ENCODE data around the gene ADRA2C.

Gene ADRA2C

DNA sequence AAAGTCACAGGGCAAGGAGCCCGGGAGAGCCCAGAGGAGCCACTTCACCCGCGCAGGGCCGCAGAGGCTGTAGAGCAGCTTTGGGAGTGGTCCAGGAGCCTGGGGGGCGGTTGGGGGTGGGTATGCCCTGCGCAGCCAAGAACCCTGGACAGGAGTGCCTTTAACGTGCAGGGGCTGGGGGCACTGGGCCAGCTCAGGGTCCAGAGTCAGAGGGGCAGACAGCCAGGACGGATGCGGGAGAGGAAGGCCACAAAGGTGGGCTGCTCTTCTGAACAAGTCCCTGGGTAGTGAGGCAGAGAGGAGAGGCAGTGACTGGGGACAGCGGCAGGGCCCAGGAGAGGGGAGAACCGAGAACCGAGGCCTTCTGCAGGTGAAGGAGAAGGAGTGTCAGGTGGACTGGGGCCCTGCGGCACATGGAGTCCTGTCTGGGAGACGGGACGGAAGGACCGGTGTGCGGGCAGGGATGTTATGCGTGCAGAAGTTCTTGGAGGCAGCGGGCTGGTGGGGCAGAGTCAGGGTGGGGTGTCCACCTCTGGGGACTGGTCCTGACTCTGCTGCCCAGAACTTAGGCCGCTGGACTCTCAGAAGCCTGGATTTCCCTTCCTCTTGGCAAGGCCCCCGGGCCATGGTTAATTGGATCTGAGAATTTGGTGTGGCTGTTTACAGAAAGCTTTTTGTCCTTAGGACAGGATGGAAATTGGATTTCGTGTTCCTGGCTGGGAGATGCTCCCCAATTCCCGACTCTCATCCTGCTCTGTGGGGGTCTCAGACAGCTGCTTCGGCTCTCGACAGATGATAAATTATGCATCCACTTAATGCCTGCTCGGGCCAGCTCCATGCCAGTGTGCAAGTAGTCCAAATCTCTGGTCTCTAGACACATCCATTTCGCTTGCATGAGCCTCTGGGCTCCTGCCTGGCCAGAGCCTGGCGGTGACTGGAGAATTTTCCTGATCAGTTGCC lies 31.9 kb downstream of the ADRA2C start:
- no peak for DNase-seq

DNA sequence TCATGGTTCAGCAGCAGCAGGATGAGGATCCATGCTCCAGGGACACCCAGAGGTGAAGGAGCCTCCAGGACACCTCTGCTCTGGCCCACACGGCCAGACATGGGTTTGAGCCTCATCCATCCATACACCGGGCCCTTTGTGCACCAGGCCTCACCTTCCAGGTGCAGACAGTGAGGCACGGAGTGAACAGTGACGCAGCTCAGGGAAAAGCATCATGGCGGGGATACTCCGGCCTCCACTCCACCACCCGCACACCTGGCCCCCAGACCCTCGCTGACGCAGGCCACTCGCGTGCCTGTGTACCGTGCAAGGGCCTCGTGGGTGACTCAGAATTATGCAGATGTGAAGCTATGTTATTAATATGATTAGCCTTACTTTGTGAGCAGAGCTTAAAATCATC lies 33.3 kb downstream of the ADRA2C start:
- no peak for DNase-seq

DNA sequence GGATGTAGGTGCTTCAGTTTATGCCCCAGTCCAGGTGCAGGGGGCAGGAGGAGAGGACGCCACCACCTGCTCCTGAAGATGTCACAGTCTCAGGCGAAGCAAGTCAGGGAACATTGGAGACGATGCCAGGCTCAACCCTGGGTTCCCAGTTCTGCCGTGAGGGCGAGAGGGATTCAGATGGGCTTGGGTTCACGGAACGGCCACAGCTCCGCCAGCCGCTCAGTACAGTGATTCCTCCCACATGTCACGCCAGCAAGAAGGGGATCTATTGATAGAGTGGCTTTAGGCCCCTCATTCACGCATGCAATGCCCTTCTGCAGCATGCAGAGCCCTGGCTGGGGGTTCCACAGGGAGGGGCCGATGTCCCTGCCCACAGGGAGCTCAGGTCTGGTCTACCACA lies 34.2 kb downstream of the ADRA2C start:
- DNase-seq = no peak

DNA sequence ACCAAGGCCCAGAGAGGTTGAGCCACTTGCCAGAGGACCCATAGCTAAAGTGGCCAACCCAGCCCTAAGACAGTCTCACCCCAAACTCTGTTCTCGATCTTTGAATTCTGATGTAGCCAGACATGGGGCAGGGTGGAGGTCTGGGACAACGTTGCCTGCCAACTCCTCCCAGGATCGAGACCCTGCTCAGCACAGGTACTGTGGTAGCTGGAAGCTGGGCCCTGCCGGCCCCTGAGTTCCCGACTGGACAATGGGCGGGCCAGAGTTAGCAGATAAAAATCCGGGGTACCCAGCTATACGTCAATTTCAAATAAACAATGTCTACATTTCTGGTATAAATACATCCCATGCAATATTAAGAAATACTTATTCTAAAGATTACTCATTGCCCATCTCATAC lies 35.3 kb downstream of the ADRA2C start:
- no peak for DNase-seq

DNA sequence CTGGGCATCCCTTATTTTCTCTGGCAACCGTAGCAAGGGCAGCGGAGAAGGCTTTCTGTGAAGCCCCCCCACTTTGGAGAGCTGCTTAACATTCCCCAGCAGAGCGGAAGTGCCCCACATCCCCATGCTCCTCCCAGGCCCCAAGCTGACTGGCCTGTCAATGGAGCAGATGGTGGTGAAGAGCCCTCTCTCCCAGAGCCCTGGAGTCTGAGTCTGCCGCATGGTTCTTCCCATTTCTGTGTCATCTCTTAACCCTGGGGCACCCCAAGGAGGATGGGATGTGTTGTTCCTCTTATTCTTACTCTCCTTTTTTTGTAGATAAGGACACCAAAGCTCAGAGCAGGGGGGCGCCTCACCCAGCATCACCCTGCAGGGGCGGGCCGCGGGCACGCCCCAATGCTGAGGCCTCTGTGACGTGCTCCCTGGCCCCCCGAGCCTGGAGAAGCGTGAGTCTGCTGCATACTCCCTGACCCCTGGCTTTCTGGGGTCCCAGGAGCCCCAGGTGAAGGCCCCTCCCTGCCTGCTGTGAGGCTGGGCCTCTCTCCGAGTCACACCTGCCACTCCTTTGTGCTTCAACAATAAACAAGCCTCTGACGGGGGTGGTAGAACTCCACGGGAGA lies 35.9 kb downstream of the ADRA2C start:
- no peak for DNase-seq

DNA sequence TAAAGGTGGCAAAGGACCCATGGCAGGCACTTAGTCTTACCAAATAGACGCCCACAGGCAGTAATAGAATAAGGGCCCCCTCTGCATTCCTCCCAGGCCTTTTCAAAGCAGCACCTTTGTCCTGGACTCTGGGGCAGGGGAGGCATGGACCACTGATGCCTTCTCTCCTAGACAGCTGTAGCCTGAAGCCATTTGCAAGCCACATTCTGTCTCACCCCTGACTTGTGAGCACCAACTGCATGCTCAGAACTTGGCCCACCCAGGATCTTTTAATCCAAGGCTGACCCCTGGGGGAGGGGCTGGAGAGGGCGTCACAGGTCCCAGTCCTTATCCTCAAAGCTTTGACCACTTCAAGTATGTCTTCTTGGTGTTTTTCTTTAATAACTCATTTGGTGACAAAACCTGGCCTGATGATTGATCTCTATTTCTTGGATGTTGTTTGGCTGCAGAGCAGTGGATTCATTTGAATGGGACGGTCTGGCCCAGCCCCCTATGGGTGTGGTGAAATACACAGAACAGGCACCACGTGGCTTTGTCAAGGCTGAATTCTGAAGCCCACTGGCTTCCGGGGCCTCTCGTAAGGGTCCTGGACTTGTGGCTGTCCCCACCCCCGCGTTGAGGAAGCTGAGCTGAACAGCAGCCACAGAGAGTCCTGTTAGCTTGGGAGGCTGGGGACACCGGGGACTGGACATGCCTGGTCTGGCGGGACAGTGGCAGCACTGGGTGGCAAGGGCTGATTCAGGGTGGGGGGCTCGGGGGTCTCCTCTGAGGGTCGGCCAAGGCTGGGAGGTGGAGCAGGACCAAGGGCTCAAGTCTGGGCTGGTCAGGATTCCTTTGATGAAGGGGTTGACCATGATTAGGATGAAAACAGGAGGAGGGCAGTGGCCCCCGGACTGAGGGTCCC lies 36.6 kb downstream of the ADRA2C start:
- no peak for DNase-seq

DNA sequence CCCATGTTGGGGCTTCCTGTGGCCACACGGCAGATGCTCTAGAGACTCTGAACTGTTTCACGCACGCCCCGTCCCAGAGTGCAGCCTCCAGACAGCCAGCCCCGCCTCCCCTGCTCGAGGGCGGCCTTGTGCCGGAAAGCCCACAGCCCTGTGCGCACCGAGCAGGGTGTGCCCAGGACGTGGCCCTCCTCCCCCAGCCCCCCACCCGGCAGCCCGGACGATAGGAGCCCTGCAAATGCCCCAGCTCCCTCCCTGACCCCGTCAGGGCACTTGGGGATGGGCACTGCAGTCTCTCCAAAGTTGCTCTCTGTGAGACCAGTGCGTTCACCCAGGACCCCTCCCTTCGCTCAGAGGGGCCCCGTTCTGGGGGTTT lies 37.3 kb downstream of the ADRA2C start:
- DNase-seq = no peak

DNA sequence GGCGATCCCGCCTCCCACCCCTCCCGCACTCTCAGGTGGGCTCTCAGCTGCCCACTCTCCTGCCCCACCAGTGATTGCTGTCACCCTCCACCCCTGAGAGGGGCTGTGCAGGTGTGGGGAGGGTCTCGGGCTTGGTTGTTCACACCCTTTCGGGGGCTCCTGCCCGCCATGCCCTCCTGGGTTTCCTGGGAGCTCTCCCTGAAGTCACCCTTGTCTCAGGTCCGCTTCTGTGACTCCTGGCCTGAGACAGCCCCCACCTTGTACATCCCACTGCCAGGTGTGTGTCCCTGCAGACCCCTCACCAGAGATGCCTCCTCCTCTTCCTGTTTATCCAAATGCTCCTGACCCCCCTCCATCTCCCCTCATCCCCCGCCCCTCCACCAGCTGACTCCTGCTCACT lies 37.8 kb downstream of the ADRA2C start:
- DNase-seq = no peak

DNA sequence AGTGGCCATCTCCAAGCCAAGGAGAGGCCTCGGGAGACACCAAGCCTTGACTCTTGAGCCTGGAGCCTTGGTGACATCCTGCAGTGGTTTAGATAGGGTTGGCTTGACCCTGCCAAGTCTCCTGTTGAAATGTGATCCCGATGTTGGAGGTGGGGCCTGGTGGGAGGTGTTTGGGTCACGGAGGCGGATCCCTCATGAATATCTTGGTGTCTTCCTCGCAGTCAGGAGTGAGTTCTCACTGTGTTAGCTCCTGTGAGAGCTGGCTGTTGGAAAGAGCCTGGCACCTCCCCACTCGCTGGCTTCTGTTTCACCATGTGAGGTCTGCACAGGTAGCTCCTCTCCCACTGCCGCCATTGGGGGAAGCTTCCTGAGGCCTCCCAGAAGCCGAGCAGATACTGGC lies 38.8 kb downstream of the ADRA2C start:
- no peak for DNase-seq

DNA sequence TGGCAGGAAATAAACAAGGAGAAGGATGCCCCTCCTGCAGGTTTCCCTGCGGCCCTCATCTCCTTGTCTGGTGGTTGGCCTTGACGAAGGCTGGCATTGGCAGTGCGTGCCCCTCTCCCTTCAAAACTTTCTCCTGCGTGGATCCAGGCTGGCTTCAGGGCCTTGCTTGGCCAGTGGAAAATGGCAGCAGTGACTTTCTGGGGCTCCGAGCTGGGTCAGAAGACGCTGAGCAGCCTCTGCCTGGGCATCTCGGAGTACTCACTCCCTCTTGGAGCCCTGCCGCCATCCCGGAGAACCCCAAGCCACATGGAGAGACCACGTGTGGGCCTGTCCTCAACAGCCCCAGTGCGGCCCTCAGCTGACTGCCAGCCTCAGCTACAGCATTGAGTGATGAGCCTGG lies 39.5 kb downstream of the ADRA2C start:
- no peak for DNase-seq

DNA sequence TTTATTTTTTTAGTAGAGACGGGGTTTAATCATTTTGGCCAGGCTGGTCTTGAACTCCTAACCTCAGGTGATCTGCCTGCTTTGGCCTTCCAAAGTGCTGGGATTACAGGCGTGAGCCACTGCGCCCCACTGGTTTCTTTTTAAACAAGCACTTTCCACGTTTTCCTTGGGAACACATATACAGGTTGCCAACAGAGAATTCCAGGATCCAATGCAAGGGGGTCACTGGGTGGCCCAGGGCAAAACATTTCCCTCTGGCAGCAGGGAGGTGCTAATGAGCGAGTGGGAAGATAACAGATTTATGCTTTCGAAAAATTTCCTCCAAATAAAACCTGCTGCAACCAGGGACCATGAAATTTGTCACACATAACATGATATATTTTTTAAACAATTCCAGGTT lies 41.1 kb downstream of the ADRA2C start:
- DNase-seq = no peak

DNA sequence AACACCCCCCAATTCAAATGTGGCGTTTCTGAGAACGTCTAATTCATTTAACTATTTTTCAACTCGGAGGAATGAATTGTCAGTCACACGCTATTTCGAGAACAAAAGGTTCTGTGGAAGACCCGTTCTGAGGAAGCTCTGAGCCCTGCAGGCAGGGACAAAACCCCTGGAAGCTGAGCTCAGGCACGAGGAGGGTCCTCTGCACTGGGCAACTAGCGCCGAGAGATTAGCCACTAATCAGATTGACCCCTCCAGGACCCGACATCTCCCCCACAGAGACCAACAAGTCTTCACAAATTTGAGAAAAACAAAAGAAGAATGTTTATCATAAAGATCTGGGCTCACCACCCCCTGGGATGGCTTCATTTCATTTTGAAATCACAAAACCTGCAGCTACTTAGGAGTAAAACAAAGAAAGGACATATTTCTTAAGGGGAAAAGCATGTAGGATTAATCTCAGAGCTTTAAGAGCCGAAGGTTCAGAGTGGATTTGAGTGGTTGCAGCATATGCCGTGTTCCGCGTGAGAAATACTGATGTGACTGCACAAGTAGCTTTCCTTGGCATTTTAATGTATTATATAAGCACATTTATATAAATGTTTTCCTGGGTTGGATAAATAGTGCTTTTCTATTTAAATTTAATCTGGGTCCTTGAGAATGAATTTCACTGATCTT lies 41.8 kb downstream of the ADRA2C start:
- DNase-seq = no peak

DNA sequence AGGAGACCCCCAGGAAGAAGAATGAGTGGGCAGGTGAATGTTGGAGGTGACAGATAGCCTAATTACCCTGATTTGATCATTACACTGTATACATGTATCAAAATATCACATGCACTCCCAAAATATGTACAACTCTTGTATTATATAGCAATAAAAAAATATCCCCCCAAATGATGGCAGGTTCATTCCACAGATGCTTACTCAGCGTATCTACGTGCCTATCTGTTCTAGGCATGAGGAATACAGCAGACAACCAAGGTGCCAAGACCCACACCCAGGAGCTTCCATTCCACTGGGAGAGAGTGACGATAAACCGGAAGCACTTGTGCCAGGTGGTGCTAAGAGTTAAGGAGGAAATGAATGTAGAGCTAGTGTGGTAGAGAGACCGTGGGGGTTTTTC lies 42.4 kb downstream of the ADRA2C start:
- no peak for DNase-seq

DNA sequence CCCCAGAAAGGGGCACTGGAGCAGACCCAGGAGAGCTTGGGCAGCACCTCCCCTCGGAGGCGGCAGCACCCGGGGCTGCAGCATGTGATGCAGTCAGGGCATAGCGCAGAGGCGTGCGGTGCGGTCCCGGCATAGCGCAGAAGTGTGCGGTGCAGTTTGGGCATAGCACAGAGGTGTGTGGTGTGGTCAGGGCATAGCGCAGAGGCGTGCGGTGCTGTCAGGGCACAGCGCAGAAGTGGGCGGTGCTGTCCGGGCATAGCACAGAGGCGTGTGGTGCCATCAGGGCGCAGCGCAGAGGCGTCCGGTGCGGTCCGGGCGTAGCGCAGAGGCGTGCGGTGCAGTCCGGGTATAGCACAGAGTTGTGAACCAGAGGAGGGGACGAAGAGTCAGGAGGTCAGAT lies 42.8 kb downstream of the ADRA2C start:
- DNase-seq = no peak

DNA sequence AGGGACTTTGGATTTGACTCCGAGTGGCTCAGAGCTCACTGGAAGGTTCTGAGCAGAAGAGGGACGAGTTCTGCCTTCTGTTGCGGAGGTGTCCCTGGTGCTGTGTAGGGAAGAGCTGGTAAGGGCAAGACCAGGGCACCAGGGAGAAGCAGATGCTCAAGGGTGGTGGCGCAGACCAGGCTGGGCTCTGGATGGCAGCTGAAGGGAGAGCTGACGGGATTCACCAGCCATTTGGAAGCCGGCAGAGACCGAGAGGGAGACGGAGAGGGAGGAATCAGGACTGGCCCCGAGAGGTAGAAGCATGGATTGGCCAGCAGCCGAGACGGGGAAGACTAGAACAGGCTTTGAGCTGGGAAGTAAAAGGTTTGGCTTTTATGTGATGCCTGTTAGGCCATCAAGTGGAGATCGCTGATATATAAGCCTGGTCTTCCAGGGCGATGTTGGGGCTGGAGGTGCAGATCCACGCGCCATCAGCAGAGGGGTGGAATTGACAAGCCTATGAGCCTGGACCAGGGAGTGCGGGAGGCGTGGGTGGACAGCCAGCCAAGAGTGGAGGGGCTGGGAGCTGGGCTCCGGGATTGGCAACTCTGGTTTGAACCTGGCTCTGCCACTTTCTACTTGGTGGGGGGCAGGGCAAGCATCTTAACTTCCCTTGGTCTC lies 43.4 kb downstream of the ADRA2C start:
- DNase-seq = no peak

DNA sequence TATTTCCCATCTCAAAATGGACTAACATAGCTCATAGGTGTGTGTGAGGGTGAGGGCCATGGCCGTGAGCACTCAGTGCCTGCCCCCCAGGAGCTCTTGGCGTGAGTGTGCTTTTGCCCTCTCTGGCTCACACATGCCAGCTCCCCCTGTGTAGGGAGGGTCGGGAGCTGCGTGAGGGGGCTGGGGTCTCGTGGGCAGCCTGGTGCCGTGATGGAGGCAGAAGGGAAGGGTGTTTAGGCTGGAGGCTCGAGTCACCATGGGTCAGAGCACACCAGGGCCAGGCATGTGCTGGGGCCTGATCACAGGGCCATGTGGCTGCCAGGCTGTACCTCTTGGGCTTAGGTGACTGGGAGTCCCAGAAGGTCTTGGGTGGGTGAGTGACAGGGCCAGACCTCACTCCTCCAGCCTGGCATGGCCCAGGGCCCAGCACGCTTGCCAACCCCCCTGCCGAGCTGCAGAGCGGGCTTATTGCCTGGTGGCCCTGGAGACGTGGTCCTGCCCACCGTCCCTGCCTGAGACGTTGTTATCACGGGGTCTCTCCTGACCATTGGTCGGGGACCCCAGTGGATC lies 44.0 kb downstream of the ADRA2C start:
- DNase-seq = no peak

DNA sequence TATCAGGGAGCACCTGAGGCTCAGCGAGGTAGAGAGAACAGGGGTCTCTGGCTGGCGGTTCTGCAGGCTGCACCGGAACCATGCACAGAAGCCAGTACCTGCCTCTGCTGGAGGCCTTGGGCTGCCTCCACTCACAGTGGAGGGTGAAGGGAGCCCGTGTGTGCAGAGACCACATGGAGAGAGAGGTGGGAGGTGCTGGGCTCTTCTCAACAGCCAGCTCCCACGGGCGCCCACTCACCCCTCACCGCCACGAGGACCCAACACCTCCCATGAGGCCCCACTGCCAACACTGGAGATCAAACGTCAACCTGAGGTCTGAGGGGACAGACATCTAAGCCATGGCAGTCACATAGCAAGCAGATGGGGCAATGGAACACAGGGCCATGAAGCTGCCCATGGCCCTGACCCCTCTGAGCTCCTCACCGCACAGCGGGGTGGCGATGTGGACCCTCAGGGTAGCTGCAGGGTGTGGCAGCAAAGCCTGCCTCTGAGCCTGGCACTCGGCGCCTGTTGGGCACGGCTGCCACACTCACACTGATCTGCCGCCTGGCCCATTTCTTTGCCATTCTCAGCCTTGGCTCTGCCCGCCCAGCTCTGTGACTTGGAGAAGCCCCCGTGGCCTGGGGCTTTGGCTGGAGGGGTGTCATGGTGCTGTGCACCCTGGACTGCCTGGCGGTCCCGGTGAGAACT lies 44.8 kb downstream of the ADRA2C start:
- no peak for DNase-seq

DNA sequence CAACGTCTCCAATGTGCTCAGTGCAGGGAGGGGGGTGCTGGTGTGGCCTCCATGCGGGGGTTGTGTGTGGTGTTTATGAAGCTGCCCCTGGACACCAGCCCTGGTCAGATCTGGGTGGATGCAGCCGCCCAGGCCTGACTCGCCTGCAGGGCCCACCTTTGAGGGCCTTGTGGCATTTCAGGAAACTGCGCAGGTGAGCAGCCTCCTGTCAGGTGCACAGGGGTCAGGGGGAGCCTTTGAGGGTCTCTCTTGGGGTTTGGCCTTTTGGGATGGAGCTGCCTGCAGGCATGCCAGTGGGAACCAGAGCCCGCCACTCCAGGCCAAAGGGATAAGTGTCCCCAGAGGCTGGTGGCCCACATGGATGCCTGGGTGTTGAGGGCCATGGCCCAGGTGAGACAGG lies 45.4 kb downstream of the ADRA2C start:
- DNase-seq = no peak

DNA sequence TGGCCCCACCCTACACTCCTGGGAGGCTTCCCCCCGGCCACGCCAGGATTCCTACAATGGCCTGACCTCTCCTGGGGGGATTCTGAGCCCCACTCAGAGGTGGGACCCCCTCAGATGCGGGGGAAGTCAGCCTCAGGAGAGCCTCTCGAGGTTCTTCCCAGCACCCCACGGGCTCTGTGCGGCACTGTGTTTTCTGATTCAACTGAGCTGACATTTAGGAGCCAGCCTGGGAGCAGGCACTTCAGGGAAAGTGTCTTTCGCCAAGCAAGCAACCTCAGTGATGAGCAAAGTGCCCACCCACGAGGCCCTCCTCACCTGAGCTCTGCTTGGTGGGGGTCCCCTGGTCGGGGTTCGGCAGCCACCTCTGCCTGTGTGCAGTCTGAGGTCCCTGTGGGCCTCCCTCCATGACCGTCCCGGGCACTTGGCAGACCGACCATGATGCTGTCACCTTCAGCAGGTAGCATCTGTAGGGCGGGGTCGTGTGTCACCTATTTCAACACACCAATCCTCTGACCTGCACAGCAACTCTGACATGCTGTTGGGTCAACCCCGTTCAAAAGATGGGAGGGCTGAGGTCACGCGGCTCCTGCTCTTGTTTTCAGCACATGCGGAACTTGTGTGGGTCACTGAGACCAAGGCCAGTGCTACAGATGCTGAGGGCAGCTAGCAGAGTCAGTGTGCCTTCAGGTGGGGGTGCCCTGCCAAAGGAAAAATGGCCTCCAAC lies 46.2 kb downstream of the ADRA2C start:
- no peak for DNase-seq

All from suppressor macrophage (primary cell).